Measurements from ENCODE around the gene NUDT3. TPM values are rescaled to one million over a fixed set of nuclear protein-coding genes. Genes with fewer than 3 reads are reported as not detected.

NUDT3 gene
- 31.7 and 38.9 TPM in 2 replicates for total RNA-seq

DNA sequence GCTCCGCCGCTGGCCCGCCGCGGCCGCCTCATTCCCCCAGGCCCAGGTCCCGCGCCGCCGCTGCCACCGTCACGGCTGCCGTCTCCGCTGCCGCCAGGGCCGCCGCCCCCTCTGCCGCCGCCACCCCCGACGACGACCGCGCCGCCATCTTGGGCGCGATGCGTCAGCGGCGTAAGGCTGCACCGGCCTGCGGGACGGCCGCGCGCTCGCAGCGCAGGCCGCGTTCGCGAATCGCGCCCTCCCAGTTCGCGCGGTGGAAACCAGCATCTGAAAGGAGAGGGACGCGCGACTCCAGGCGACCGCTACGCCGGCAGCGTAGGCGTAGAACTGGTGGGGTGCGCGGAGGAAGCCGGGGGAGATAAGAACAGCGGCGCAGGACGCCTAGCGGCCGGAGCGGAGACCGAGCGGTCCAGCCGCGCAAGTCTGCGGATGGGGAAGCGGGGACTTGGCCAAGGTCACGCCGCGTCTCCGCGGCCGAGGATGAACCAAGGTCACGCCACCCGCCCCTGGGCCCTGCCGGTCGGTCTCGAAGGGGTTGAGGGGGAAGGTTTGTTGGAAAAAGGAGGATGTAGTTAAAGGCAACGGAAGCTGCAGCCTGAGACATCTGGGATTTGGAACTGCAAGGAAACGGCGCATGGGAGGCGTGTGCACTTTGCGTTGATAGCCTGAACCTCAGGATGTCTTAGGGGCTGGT is at the start of gene NUDT3:
NUDT3 (minus strand) TSS at position 173 of the 694 bp plus-strand sequence. CDS start 307 bp downstream, outside the sequence.

GRCh38 chr6:34425498-34426410 is 33.3 kb upstream of the NUDT3 start, which contains the start of gene RPS10:
RPS10 (minus strand) TSS chr6:34426069; CDS start chr6:34425221, 848 bp downstream.

GRCh38 chr6:34248727-34249468 is 143.6 kb downstream of the NUDT3 start, which contains the start of gene SMIM29:
SMIM29 (minus strand) TSS chr6:34249006; CDS start chr6:34247791, 1,215 bp downstream.

DNA sequence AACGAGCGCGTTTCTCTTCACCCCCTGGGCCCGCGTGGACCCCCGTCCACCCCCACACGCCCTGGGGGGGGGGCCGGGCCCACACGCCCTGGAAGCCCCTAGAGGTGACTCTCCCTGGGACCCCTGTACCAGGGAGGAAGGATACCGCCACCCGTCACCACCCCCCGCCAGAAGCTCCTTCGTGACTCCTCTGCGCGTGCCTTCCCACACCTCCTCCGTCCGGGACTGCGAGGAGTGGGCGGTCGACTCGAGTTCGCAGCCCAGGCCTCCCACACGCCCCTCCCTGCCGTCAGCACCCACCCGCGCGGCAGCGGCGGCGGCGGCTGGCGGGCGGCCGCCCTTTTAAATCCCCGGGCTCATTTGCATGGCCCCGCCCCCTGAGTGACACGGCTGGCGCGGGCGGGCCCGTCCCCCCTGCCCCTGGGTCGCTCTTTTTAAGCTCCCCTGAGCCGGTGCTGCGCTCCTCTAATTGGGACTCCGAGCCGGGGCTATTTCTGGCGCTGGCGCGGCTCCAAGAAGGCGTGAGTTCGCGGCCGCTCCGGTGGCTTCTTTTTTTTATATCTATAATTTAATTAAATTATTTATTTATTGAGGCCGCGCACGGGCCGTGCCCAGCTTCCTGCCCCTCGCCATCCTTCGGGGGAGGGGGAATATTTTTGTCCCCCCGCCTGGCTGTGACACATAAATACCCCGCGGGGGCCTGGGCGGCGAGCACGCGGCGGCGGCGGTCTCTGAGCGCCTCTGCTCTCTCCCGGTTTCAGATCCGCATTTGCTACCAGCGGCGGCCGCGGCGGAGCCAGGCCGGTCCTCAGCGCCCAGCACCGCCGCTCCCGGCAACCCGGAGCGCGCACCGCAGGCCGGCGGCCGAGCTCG is 155.8 kb downstream of the NUDT3 start, which contains the start of gene HMGA1:
HMGA1 (plus strand) TSS at position 431 of the 873 bp plus-strand sequence. CDS start 3,908 bp downstream, outside the sequence.

Small RNA genes lying within 50 kb of the gene (small RNA-seq; reads per million reads assigned to genes)
- not detected for gene MIR6835

Other genes starting within 250 kb of the NUDT3 start
- not detected in 2 replicates for gene GRM4, start 246.6 kb downstream of the NUDT3 start, total RNA-seq
- 46.4 and 70.6 TPM in 2 replicates for gene HMGA1, start 155.8 kb downstream of the NUDT3 start, total RNA-seq
- gene SMIM29, start 143.7 kb downstream of the NUDT3 start, total RNA-seq, result 17.0 and 24.3 TPM in 2 replicates
- gene RPS10, start 33.4 kb upstream of the NUDT3 start, total RNA-seq, result 1,414 and 1,516 TPM in 2 replicates
- gene PACSIN1, start 73.4 kb upstream of the NUDT3 start, total RNA-seq, result under 0.01 TPM in 1 of 2 replicates, not detected in the other
- gene SPDEF, start 163.7 kb upstream of the NUDT3 start, total RNA-seq, result under 0.01 TPM in 1 of 2 replicates, not detected in the other